Measurements from ENCODE around the gene ZNF317. TPM values are rescaled to one million over a fixed set of nuclear protein-coding genes. Genes with fewer than 3 reads are reported as not detected.

Gene ZNF317
- total and polyA plus RNA-seq, 11 donors = 8.4 to 21.6 (median 13.5) TPM

- WGBS, 4 donors = 91 to 97% (median 97%) methylated on average over 3 of the region's 3 CpGs
Measured at GRCh38 chr19:9148697-9149096, 8.5 kb downstream of the ZNF317 start.

GRCh38 chr19:9149997-9150396 lies 9.8 kb downstream of the ZNF317 start:
- intact Hi-C loops (cut with DNase I) = loop anchor here in 2 of 10 donors (10.0 kb wide), 2 partner anchors 155 to 645 kb away; partner anchors contain the start of gene ZNF699 (in 1 of the 2)
- no peak overlapping the region for H3K4me3 ChIP-seq
- no peak overlapping the region for H3K27ac ChIP-seq
- peaks cover 0 to 31% (median 2%) of the 10 kb centered on the region in 9 donors for H3K36me3 ChIP-seq
- DNase-seq = no peak
- WGBS, 4 donors = 92 to 95% (median 95%) methylated on average over 4 of the region's 4 CpGs
- H3K9me3 ChIP-seq = peaks cover 0 to 46% (median 12%) of the 10 kb centered on the region in 12 donors
- no peaks in the 10 kb centered on the region for H3K27me3 ChIP-seq
- ATAC-seq = no peak
- TF ChIP-seq POLR2A (IDR thresholded peaks at IDR 0.05) = no peak
- TF ChIP-seq, protein P1, sequence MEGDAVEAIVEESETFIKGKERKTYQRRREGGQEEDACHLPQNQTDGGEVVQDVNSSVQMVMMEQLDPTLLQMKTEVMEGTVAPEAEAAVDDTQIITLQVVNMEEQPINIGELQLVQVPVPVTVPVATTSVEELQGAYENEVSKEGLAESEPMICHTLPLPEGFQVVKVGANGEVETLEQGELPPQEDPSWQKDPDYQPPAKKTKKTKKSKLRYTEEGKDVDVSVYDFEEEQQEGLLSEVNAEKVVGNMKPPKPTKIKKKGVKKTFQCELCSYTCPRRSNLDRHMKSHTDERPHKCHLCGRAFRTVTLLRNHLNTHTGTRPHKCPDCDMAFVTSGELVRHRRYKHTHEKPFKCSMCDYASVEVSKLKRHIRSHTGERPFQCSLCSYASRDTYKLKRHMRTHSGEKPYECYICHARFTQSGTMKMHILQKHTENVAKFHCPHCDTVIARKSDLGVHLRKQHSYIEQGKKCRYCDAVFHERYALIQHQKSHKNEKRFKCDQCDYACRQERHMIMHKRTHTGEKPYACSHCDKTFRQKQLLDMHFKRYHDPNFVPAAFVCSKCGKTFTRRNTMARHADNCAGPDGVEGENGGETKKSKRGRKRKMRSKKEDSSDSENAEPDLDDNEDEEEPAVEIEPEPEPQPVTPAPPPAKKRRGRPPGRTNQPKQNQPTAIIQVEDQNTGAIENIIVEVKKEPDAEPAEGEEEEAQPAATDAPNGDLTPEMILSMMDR (IDR thresholded peaks at IDR 0.05) = no peak
- peaks cover 0 to 6% (median 0%) of the 10 kb centered on the region in 12 donors for H3K4me1 ChIP-seq

More at GRCh38 chr19:9148697-9149096, 8.5 kb downstream of the ZNF317 start:
- H3K4me1 ChIP-seq = peaks cover 0 to 6% (median 0%) of the 10 kb centered on the region in 12 donors
- peaks cover 0 to 45% (median 20%) of the 10 kb centered on the region in 12 donors for H3K9me3 ChIP-seq
- DNase-seq (no peak), ATAC-seq (no peak)
- H3K4me3 ChIP-seq = no peak overlapping the region
- H3K27ac ChIP-seq = no peak overlapping the region
- intact Hi-C loops (cut with DNase I) = loop anchor here in 2 of 10 donors (10.0 kb wide), 2 partner anchors 156 to 646 kb away; partner anchors contain the start of gene ZNF699 (in 1 of the 2)
- H3K27me3 ChIP-seq = no peaks in the 10 kb centered on the region
- peaks cover 0 to 28% (median 2%) of the 10 kb centered on the region in 9 donors for H3K36me3 ChIP-seq
- TF ChIP-seq, protein P1 (IDR thresholded peaks at IDR 0.05) = no peak
- TF ChIP-seq POLR2A (IDR thresholded peaks at IDR 0.05) = no peak

DNA sequence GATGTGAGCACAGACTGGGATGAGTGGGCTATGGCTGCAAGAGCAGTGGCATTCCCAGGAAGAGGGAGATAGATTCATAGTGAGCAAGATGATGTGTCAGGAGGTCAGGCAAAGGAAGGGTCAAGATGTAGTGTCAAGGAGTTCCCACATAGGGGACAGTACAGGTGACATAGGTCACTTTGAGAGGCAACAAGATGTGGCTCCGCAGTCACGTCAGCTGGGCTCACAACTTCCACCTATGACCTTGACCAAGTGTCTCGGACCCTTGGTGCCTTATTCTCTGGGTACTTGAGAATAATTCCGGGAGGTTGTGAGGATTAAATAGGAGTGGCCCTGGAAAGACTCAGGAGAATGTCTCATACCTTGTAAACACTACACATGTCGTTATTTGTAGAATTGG lies 10.5 kb downstream of the ZNF317 start:
- Histone ChIP-seq H3K4me1 (peaks cover 0 to 6% (median 0%) of the 10 kb centered on the region in 12 donors), H3K27me3 (no peaks in the 10 kb centered on the region), H3K4me3 (no peak overlapping the region), H3K36me3 (peaks cover 0 to 31% (median 3%) of the 10 kb centered on the region in 9 donors), H3K27ac (no peak overlapping the region), H3K9me3 (peaks cover 0 to 46% (median 8%) of the 10 kb centered on the region in 12 donors)
- ATAC-seq = no peak
- WGBS, 4 donors = 97 to 99% (median 98%) methylated on average over 5 of the region's 5 CpGs
- no peak for TF ChIP-seq POLR2A (IDR thresholded peaks at IDR 0.05)
- TF ChIP-seq, protein P1 (IDR thresholded peaks at IDR 0.05) = no peak
- intact Hi-C loops (cut with DNase I) = no loop called here
- DNase-seq = no peak

GRCh38 chr19:9151367-9151766 lies 11.2 kb downstream of the ZNF317 start:
- Histone ChIP-seq H3K27ac (no peak overlapping the region), H3K36me3 (peaks cover 0 to 38% (median 9%) of the 10 kb centered on the region in 9 donors), H3K4me1 (peaks cover 0 to 6% (median 0%) of the 10 kb centered on the region in 12 donors), H3K4me3 (no peak overlapping the region), H3K9me3 (peaks cover 0 to 44% (median 5%) of the 10 kb centered on the region in 12 donors), H3K27me3 (no peaks in the 10 kb centered on the region)
- DNase-seq (no peak), ATAC-seq (no peak)
- TF ChIP-seq, protein P1 (IDR thresholded peaks at IDR 0.05) = no peak
- TF ChIP-seq POLR2A (IDR thresholded peaks at IDR 0.05) = no peak
- intact Hi-C loops (cut with DNase I) = no loop called here
- 94 to 99% (median 97%) methylated on average over 5 of the region's 5 CpGs for WGBS, 4 donors
